NCI-H774 (cell line): ENCODE measurements around the gene BLTP3B.

ENCODE experiments used
- DNase-seq: peaks from one replicate; lab custom pipeline; 2025; lab: John Stamatoyannopoulos, UW

The BLTP3B gene

DNA sequence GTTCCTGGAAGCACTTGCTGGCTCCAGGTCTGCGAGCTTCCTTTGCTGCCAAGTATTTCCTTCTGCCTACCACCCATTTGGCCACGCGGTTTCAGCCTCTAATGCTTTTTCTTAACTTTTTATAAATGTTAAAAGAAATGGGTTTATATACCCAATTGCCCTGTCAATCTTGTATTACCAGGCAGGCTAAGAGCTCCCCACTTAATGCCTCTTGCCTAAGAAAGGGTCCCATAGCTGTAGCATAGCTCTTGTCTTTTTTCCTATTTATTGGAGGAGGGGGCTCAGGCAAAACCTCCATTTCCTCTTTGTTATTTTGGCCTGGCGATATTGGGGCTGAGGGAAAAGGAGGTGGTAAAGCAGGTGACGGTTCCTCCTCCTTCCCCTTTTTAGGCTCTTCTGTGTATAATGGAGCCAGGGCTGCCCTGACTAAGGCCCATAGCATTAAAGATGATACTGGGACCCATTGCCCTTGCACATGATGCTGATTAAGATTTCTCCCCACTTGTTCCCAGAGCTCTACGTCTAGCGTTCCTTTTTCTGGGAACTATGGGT, 21.6 kb upstream of the BLTP3B start:
- no peak for DNase-seq

DNA sequence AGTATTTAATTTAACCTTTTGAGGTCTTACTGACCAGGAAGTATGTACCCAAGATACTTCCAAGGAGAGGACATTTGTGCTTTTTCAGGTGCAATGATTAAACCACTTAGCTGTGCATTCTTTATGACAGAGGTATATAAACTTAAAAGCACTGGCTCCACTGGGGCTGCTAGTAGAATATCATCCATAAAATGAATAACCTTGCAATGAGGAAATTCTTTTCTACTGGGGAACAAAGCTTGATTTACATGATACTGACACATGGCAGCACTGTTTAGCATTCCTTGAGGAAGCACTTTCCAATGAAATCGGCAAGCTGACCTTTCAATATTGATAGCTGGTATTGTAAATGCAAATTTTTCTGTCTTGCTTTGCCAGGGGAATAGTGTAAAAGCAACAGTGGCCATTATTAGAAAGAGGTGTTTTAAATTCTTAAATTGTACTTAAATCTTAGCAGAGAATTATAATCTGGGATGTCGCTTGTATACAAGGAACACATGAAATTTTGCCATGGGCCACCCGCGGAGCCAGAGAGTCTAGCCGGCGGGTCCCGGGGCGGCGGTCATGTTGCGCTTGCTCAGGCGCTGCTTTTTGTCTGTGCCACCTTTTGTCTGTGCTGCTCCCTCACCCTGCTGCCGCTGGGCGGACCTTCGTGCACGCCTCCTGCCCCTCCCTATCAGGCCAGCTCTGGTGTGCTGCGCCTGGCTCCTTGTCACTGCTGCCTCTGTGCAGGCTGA, 20.9 kb upstream of the BLTP3B start:
- peak; percentile 75 for DNase-seq

- no peak for DNase-seq
Measured at GRCh38 chr12:100159391-100160104, 16.9 kb upstream of the BLTP3B start.

DNA sequence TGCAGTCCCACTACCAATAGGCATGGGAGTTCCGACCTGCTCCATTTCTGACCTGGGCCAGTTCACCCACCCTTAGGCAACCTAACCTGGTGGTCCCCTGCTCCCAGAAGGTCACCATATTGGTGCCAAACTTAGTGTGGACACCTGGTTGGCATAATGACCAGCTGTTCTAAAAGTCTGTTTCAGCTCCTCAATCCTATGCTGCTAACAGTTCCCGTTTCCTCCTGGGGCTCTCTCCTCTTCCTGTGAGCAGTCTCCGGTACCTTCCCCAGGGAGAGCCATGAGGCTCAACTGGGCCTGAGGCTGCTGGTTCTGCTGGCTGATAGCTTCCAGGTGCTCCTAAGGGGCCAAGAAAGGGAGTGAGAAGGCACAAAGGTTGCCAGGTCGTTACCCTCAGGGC, 15.9 kb upstream of the BLTP3B start:
- DNase-seq: no peak

GRCh38 chr12:100157427-100157821, 14.8 kb upstream of the BLTP3B start:
- DNase-seq: no peak

- DNase-seq: no peak
Measured at GRCh38 chr12:100156731-100157426, 14.2 kb upstream of the BLTP3B start.

GRCh38 chr12:100154474-100155247, 12.0 kb upstream of the BLTP3B start:
- DNase-seq: peak; percentile 2

DNA sequence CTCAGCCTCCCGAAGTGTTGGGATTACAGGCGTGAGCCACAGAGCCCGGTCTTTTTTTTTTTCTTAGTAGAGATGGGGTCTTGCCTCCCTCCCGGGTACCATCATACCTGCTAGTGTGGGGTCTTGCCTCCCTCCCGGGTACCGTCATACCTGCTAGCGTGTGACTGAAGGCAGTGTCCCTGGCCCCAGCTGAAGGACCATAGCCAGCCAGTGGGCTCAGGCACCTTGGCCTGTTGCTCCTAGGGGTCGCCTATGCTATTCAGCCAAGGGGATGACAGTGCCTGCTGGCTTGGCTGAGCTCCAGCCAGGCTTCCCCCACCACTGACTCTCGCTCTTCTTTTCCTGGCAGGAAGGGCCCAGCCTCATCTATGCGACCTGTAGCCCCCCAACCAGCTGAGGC, 10.5 kb upstream of the BLTP3B start:
- no peak for DNase-seq

DNA sequence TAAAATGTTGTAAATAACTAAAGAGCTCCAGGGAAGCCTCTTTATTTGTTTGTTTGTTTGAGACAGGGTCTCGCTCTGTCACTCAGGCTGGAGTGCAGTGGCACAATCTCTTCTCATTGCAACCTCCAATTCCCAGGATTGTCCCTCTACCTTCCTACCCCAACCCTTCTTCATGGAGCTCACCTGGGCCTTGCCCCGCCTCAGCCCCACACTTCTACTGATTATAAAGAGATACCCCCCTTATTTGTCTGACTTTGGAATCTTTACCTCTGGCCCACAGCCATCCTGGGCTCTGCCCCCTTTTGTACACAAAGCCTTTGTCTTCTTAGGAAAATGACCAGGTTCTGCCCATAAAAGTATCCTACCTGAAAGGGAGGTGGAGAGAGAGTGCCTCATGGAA, 9.1 kb upstream of the BLTP3B start:
- DNase-seq: no peak

- DNase-seq: no peak
Measured at GRCh38 chr12:100146252-100146651, 3.6 kb upstream of the BLTP3B start.

DNA sequence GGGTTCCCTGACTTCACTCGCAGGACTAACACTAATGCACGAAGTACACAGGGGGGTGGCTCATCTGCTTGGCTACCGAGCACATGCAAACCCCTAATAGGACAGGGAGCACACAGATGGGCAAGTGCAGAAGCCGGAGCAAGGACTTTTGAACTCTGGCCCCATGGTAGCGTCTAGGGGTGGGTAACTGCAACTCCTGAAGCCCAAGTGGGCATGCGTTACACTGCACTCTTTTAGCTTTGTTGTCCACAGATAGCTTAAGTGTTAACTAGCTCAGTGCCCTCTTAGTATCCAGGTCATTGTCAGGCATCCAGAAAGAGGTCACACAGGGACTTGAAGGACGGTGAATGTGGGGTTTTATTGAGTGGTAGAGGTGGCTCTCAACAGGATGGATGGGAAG, 3.0 kb upstream of the BLTP3B start:
- DNase-seq: no peak

- DNase-seq: peak; percentile 18
Measured at GRCh38 chr12:100141998-100142850, 450 bp downstream of the BLTP3B start.

DNA sequence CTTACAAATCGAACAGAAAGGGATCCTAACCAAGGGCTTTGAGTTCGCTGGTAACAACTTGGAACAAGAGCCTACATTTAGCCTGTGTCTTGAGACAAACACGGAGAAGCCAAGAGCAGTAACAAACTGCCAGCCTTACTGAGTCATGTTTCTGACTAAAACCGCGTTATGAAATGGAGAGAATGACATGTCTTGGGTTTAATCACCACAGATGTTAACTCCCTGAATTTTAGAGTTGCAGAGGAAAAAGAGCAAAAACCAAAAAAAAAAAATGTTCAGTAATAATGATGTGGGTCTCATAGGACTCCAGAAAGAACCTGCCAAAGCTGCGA, 1.0 kb downstream of the BLTP3B start:
- no peak for DNase-seq

- DNase-seq: no peak
Measured at GRCh38 chr12:100138803-100139098, 3.9 kb downstream of the BLTP3B start.

- no peak for DNase-seq
Measured at GRCh38 chr12:100138048-100138802, 4.4 kb downstream of the BLTP3B start.

- DNase-seq: no peak
Measured at GRCh38 chr12:100133200-100133599, 9.5 kb downstream of the BLTP3B start.

- no peak for DNase-seq
Measured at GRCh38 chr12:100128512-100128908, 14.2 kb downstream of the BLTP3B start.

- no peak for DNase-seq
Measured at GRCh38 chr12:100127766-100128511, 14.7 kb downstream of the BLTP3B start.

DNA sequence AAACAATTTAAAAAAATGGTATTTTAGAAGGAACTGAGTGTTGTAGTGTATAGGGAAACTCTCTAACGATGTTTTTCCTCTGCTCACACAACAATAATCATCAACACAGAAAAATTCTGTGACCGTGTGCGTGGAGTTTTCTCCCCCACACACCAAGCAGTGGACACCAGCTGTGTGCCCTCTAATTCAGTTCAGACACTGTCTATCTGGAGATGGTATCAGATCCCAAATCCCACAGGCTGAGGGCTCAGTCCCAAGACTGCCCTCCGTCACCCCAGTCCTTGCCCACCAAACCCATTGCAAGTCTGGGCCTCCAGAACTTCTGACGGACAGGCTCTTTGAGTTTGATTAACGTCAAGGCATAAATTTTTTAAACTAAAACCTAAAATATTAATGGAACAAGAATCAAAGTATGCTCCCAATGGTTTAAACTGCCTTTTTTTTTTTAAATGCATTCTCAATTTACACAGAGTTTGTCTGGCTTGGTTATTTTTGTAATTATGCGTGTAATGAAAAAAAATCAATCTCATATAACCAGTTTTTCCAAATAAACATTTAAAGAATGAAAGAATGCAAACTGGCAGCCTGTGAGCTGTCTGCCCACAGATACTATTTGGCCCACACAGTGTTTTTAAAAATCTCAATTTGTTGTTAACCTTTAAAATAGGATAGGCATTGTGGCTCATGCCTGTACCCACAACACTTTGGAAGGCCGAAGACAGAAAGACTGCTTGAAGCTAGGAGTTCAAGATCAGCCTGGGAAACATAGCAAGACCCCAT, 19.2 kb downstream of the BLTP3B start:
- no peak for DNase-seq
